Fibroblast of lung (primary cell): ENCODE data around the gene RPUSD3. TPM values are rescaled to one million over a fixed set of nuclear protein-coding genes. Genes with fewer than 3 reads are reported as not detected.

ENCODE experiments used
- DNase-seq, 2 donors: peaks; one replicate each; pipeline versions ENCODE4 v3.0.0 to v3.0.0-alpha.2; 2010; ENCODE audit warnings: low read depth in 2 of 2
- H2AFZ ChIP-seq: 2 replicates; pipeline ENCODE4 v1.5.1; 2012; ENCODE audit warnings: low read length, control low read depth, inconsistent platforms
- H3K27ac ChIP-seq: 2 replicates; pipeline ENCODE4 v1.5.1; 2011; ENCODE audit warnings: low read length, control low read depth; ENCODE audit not compliant: insufficient read depth
- H3K27me3 ChIP-seq: 2 replicates; pipeline ENCODE4 v1.5.1; 2011; ENCODE audit warnings: mild to moderate bottlenecking, low read length; ENCODE audit not compliant: control insufficient read depth, insufficient read depth
- H3K36me3 ChIP-seq: 2 replicates; pipeline ENCODE4 v1.5.1; 2011; ENCODE audit warnings: low read length; ENCODE audit not compliant: control insufficient read depth, insufficient read depth
- H3K4me1 ChIP-seq: 2 replicates; pipeline ENCODE4 v1.5.1; 2011; ENCODE audit warnings: low read length; ENCODE audit not compliant: control insufficient read depth, insufficient read depth; ENCODE audit errors: extremely low read depth
- H3K4me2 ChIP-seq: 2 replicates; pipeline ENCODE4 v1.5.1; 2011; ENCODE audit warnings: low read length, control low read depth; ENCODE audit not compliant: insufficient read depth; ENCODE audit errors: extremely low read depth
- H3K4me3 ChIP-seq, 4 experiments: fragments of 200-600 bp in 1 of 4; sonication (generic) in 1 of 4; replicated peaks in 1 of 4; 2 replicates each; pipeline ENCODE4 v1.5.1; 2011 to 2016; ENCODE audit warnings: low read length in 4 of 4, low read depth in 3 of 4, mild to moderate bottlenecking in 3 of 4, control low read depth in 2 of 4, inconsistent platforms in 1 of 4, mixed read lengths in 1 of 4; ENCODE audit not compliant: insufficient read depth in 1 of 4; ENCODE audit errors: control extremely low read depth in 1 of 4
- H3K79me2 ChIP-seq: 2 replicates; pipeline ENCODE4 v1.5.1; 2012; ENCODE audit warnings: mild to moderate bottlenecking, low read length, inconsistent platforms; ENCODE audit not compliant: control insufficient read depth, insufficient read depth
- H3K9ac ChIP-seq: 2 replicates; pipeline ENCODE4 v1.5.1; 2011; ENCODE audit warnings: mild to moderate bottlenecking, low read length, control low read depth; ENCODE audit not compliant: insufficient read depth
- H3K9me3 ChIP-seq: 2 replicates; pipeline ENCODE4 v1.5.1; 2012; ENCODE audit warnings: low read depth, low read length; ENCODE audit not compliant: control insufficient read depth, insufficient read depth
- H4K20me1 ChIP-seq: 2 replicates; pipeline ENCODE4 v1.5.1; 2011; ENCODE audit warnings: low read length; ENCODE audit not compliant: control insufficient read depth, insufficient read depth; ENCODE audit errors: extremely low read depth
- EZH2 ChIP-seq: IDR thresholded peaks from 2 replicates; pipeline ENCODE4 v1.5.1; 2012; ENCODE audit warnings: low read length, control low read depth, mild to moderate bottlenecking; ENCODE audit errors: missing control alignments
- polyA plus RNA-seq, 2 donors: library from polyadenylated mRNA; depleted of rRNA in 1 of 2; stranded (reverse) in 1 of 2; unstranded in 1 of 2; fragments of >200 nt; gene quantifications; 2 replicates each; pipeline ENCODE4 v1.2.1, GENCODE V29; 2011 to 2012; ENCODE audit warnings: missing spikeins in 1 of 2
- total RNA-seq: library from RNA; depleted of rRNA; stranded (reverse); fragments of >200 nt; gene quantifications from 2 replicates; pipeline ENCODE4 v1.2.1, GENCODE V29; 2014
- TF ChIP-seq, protein P1 (sequence below), 2 donors: IDR thresholded peaks in 1 of 2; conservative IDR thresholded peaks in 1 of 2; 1 replicate in 1 of 2; 2 replicates in 1 of 2; pipeline ENCODE4 v1.5.1; 2011 to 2012; ENCODE audit warnings: low read length in 2 of 2, control low read depth in 1 of 2, inconsistent platforms in 1 of 2, low read depth in 1 of 2, mild to moderate bottlenecking in 1 of 2

The RPUSD3 gene
- total and polyA plus RNA-seq, 2 donors (not counting 1 experiment from before 2014, with no cell fraction given), result 17.3 to 22.1 TPM

DNA sequence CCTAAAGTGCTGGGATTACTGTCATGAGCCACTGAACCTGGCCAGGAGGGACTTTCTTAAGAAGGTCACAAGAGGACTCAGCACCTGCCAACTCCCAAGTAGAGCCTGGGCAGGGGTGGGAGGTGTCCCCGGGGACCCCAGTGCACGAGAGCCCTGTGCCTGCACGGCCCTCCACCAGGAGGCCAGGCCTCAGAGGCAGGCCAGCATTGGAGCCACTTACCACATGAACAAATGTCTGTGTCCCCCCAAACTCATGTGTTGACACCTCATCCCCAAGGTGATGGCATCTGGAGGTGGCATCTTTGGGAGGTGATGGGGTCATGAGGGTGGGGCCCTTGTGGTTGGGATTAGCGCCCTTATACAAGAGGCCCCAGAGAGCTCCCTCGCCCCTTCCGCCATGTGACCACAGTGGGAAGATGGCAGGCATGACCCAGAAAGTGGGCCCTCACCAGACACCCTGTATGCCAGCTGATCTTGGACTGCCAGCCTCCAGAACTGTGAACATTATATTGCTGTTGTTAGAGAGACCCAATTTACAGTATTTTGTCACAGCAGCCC is 3.2 kb upstream of the RPUSD3 start:
- no peaks in the 10 kb centered on the region for H3K9me3 ChIP-seq
- H3K4me2 ChIP-seq, result no peak overlapping the region
- H3K9ac ChIP-seq, result no peak overlapping the region
- no peaks in the 10 kb centered on the region for H3K27me3 ChIP-seq
- TF ChIP-seq EZH2, result no peak
- TF ChIP-seq, protein P1, sequence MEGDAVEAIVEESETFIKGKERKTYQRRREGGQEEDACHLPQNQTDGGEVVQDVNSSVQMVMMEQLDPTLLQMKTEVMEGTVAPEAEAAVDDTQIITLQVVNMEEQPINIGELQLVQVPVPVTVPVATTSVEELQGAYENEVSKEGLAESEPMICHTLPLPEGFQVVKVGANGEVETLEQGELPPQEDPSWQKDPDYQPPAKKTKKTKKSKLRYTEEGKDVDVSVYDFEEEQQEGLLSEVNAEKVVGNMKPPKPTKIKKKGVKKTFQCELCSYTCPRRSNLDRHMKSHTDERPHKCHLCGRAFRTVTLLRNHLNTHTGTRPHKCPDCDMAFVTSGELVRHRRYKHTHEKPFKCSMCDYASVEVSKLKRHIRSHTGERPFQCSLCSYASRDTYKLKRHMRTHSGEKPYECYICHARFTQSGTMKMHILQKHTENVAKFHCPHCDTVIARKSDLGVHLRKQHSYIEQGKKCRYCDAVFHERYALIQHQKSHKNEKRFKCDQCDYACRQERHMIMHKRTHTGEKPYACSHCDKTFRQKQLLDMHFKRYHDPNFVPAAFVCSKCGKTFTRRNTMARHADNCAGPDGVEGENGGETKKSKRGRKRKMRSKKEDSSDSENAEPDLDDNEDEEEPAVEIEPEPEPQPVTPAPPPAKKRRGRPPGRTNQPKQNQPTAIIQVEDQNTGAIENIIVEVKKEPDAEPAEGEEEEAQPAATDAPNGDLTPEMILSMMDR (conservative IDR thresholded peaks at IDR 0.05 in 1 of 2, IDR thresholded peaks at IDR 0.05 in 1 of 2; ENCODE audit: low read depth in 1 of 2, low read length in 2 of 2), result no peak
- H4K20me1 ChIP-seq, result no peaks in the 10 kb centered on the region
- H3K4me3 ChIP-seq, result no peak overlapping the region
- no peak overlapping the region for H3K27ac ChIP-seq
- no peaks in the 10 kb centered on the region for H3K79me2 ChIP-seq
- no peak overlapping the region for H2AFZ ChIP-seq
- no peak for DNase-seq
- peaks cover 4% of the 10 kb centered on the region for H3K4me1 ChIP-seq
- peaks cover under 1% of the 10 kb centered on the region for H3K36me3 ChIP-seq

DNA sequence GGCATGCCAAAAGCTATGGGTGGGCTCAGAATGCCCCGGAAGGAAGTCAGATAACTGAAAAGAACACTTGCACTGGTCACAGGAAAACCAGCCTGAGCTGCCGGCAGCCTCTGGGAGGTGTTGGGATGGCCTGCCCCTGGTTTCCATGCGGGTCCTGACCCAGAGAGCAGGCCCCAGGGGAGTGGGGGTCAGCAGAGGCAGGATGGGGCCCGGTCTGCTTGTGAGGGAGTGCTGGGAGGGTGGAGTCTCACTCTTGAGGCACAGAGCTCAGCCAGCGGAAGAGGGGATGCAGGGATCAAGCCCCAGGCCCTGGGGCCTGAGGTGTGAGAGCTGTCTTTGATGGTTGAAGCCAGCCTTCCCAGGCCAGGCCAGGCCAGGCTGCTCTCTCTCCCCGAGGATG is 2.4 kb upstream of the RPUSD3 start:
- Histone ChIP-seq H3K4me2 (no peak overlapping the region), H3K4me1 (peaks cover 4% of the 10 kb centered on the region), H3K79me2 (no peaks in the 10 kb centered on the region), H3K9me3 (no peaks in the 10 kb centered on the region), H3K9ac (no peak overlapping the region), H3K4me3 (no peak overlapping the region), H4K20me1 (no peaks in the 10 kb centered on the region), H3K36me3 (peaks cover 6% of the 10 kb centered on the region), H2AFZ (no peak overlapping the region), H3K27me3 (no peaks in the 10 kb centered on the region), H3K27ac (no peak overlapping the region)
- TF ChIP-seq, protein P1 (conservative IDR thresholded peaks at IDR 0.05 in 1 of 2, IDR thresholded peaks at IDR 0.05 in 1 of 2; ENCODE audit: low read depth in 1 of 2, low read length in 2 of 2), result no peak
- TF ChIP-seq EZH2, result no peak
- no peak for DNase-seq

DNA sequence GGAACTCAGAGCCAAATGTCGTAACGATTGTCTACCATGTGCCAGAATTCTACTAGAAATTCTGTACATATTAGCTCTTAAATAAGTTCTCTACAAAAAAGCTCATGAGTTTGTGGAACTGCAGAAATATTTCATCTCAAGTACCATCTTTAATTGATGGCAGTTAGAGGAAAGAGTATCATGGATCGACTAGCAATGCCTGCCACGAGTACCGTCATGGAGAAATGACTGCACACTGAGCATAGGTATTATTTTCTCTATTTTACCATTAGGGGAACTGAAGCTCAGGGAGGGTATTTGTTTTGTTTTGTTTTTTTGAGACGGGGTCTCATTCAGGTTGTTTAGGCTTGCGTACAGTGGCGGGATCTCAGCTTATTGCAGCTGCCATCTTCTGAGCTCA is 2.8 kb downstream of the RPUSD3 start:
- Histone ChIP-seq H3K36me3 (peaks cover 6% of the 10 kb centered on the region), H3K9me3 (no peaks in the 10 kb centered on the region), H3K9ac (no peak overlapping the region), H3K27me3 (no peaks in the 10 kb centered on the region), H3K4me3 (no peak overlapping the region), H3K79me2 (no peaks in the 10 kb centered on the region), H4K20me1 (no peaks in the 10 kb centered on the region), H3K27ac (no peak overlapping the region), H3K4me1 (peaks cover 4% of the 10 kb centered on the region), H2AFZ (no peak overlapping the region), H3K4me2 (no peak overlapping the region)
- no peak for DNase-seq
- TF ChIP-seq, protein P1 (conservative IDR thresholded peaks at IDR 0.05 in 1 of 2, IDR thresholded peaks at IDR 0.05 in 1 of 2; ENCODE audit: low read depth in 1 of 2, low read length in 2 of 2), result no peak
- TF ChIP-seq EZH2, result no peak
